Measurements from ENCODE around the gene YWHAQ. TPM values are rescaled to one million over a fixed set of nuclear protein-coding genes. Genes with fewer than 3 reads are reported as not detected.
A peak's percentile ranks its signal among the peaks of the same experiment; 100 is the strongest.

Gene YWHAQ
- total and polyA plus RNA-seq, 2 of the 4 experiments (the other 2 are of a cell fraction): 196 to 255 TPM

GRCh38 chr2:9658972-9659371 lies 28.2 kb upstream of the YWHAQ start:
- Histone ChIP-seq H3K4me2 (ENCODE audit: low read depth, low read length) (no peak overlapping the region), H2AK5ac (ENCODE audit: low read depth, low read length) (peak overlapping the region; percentile 32), H4K91ac (ENCODE audit: insufficient read depth, low read depth, low read length) (peak overlapping the region; percentile 21; the same call in 1 of the 2 replicates), H4K8ac (ENCODE audit: low read depth in 2 of 2, low read length in 2 of 2) (0 out of 4 replicates have a peak overlapping the region, but pooled peaks of 1 of the 2 experiments have one; percentile 4), H2BK20ac (ENCODE audit: low read depth, low read length) (peak overlapping the region; percentile 44; the same call in 1 of the 2 replicates), H3K56ac (ENCODE audit: extremely low read depth, insufficient read depth, low read length) (no peak overlapping the region), H2AK9ac (replicated peaks; ENCODE audit: low read depth, low read length, poor library complexity) (no peak overlapping the region), H2BK5ac (ENCODE audit: low read depth, low read length, poor library complexity, severe bottlenecking) (peak overlapping the region; percentile 62), H3K23ac (ENCODE audit: low read depth, low read length) (no peak overlapping the region), H2BK120ac (ENCODE audit: low read depth, low read length) (peak overlapping the region; percentile 9; the same call in 1 of the 2 replicates), H3K79me1 (ENCODE audit: low read depth in 1 of 2, low read length in 2 of 2) (peaks cover 0 to 7% of the 10 kb centered on the region in 2 experiments; a peak in 2 of 4 replicates), H3K18ac (ENCODE audit: low read depth, low read length) (no peak overlapping the region), H3K27me3 (ENCODE audit: control insufficient read depth, insufficient read depth, low read length) (no peaks in the 10 kb centered on the region), H3K9ac (ENCODE audit: low read depth, low read length) (no peak overlapping the region), H2AFZ (replicated peaks; ENCODE audit: low read length, poor library complexity) (peak overlapping the region; percentile 16), H3K9me1 (ENCODE audit: insufficient read depth, low read length) (peaks cover 13% of the 10 kb centered on the region), H3K4me1 (ENCODE audit: control insufficient read depth, insufficient read depth, low read length) (peaks cover 20% of the 10 kb centered on the region), H4K20me1 (ENCODE audit: insufficient read depth, low read length) (no peaks in the 10 kb centered on the region), H3K27ac (ENCODE audit: insufficient read depth, low read length) (no peak overlapping the region), H3K14ac (replicated peaks; ENCODE audit: low read depth, low read length) (no peak overlapping the region), H4K5ac (ENCODE audit: low read depth, low read length) (no peak overlapping the region), H3K9me3 (ENCODE audit: control insufficient read depth, insufficient read depth, low read length) (no peaks in the 10 kb centered on the region), H3K4ac (ENCODE audit: low read depth, low read length) (0 out of 2 replicates have a peak overlapping the region, but pooled peaks have one; percentile 13), H3K4me3 (ENCODE audit: insufficient read depth, low read depth, low read length) (no peak overlapping the region), H2BK15ac (ENCODE audit: low read depth, low read length) (0 out of 3 replicates have a peak overlapping the region, but pooled peaks have one; percentile 19), H3K36me3 (ENCODE audit: control insufficient read depth, insufficient read depth, low read length) (no peaks in the 10 kb centered on the region)
- in situ Hi-C loops (cut with MboI; ENCODE audit: low sequenced_read_pairs) (no loop called here), dilution Hi-C loops (cut with HindIII; ENCODE audit: low sequenced_read_pairs, unreplicated experiment) (no loop called here), intact Hi-C loops (cut with micrococcal nuclease) (no loop called here)
- 58% methylated on average over 4 of the region's 9 CpGs; no CpG with 5 or more reads in 1 of the 2 experiments for WGBS, 2 experiments (ENCODE audit: extremely low coverage in 2 of 2, insufficient read length in 1 of 2)
- ChIA-PET CTCF (interaction anchor here (0.8 kb wide), 2 partner anchors 16 to 508 kb away, joined by 3 read pairs; no protein-coding TSS in a partner anchor), POLR2A (ENCODE audit: unreplicated experiment) (no interaction called here)
- ATAC-seq (ENCODE audit: low read depth) (peak; percentile 24), DNase-seq (peak; percentile 64)
- TF ChIP-seq CHD1 (IDR thresholded peaks at IDR 0.05; ENCODE audit: low read depth, low read length) (no peak), MAFK (IDR thresholded peaks at IDR 0.05; ENCODE audit: low read depth, low read length) (no peak), MXI1 (IDR thresholded peaks at IDR 0.05; ENCODE audit: borderline replicate concordance, low read depth, low read length) (no peak), POLR2A (IDR thresholded peaks at IDR 0.05; ENCODE audit: low read depth, low read length) (no peak), ELK1 (IDR thresholded peaks at IDR 0.05; ENCODE audit: borderline replicate concordance, low read depth, low read length) (no peak), CTCF (conservative IDR thresholded peaks at IDR 0.05; ENCODE audit: low read depth, low read length) (no peak), MAZ (IDR thresholded peaks at IDR 0.05; ENCODE audit: borderline replicate concordance, low read depth, low read length) (no peak), RAD21 (IDR thresholded peaks at IDR 0.05; ENCODE audit: low read length) (no peak), FOS (IDR thresholded peaks at IDR 0.05; ENCODE audit: low read depth, low read length) (no peak), RFX5 (IDR thresholded peaks at IDR 0.05; ENCODE audit: low read depth, low read length) (no peak), USF2 (IDR thresholded peaks at IDR 0.05; ENCODE audit: low read depth, low read length) (no peak), SMC3 (IDR thresholded peaks at IDR 0.05; ENCODE audit: low read depth, low read length) (no peak), BHLHE40 (IDR thresholded peaks at IDR 0.05; ENCODE audit: low read depth, low read length) (no peak)
- no TSS peak for BruUV-seq (replicated peaks)
